ENCODE data around the gene COG7. TPM values are rescaled to one million over a fixed set of nuclear protein-coding genes. Genes with fewer than 3 reads are reported as not detected.

Gene COG7
- total and polyA plus RNA-seq, 2 of the 13 experiments (the other 11 are each of a cell fraction or from before 2014, with no cell fraction given), result 12.6 to 54.5 TPM

DNA sequence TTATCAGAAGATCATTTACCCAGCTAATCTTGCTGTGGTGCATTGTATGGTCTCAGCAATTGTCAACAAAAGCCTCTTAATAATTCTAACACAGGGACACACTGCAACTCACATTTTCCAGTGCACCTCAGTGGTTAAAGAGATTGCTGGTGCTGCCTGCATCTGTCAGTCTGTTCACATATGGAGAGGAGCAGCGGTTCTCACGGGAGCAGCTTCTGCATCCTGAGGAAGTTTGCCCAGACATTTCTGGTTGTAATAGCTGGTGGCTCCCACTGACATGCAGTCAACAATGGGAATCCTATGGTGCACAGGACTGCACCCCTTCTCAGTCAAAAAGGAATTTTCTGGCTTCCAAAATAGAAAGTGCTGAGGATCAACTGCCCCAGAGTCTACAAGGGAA, 49.5 kb upstream of the COG7 start:
- H4K20me1 ChIP-seq (ENCODE audit: insufficient read depth, low read length), result peaks cover 91% of the 10 kb centered on the region
- H3K9ac ChIP-seq (ENCODE audit: insufficient read depth, low read depth, low read length), result no peak overlapping the region
- peaks cover 10 to 65% of the 10 kb centered on the region in 2 experiments for H3K36me3 ChIP-seq (replicated peaks in 1 of 2; ENCODE audit: control insufficient read depth in 1 of 2, insufficient read depth in 2 of 2, low read length in 2 of 2)
- H3K4me1 ChIP-seq (ENCODE audit: insufficient read depth, low read length), result peaks cover 61% of the 10 kb centered on the region
- no peak overlapping the region for H2AFZ ChIP-seq (ENCODE audit: low read length)
- H3K79me2 ChIP-seq (ENCODE audit: insufficient read depth, low read length), result peaks cover 99% of the 10 kb centered on the region
- WGBS (ENCODE audit: low lambda C conversion rate), result 95% methylated on average over 2 of the region's 2 CpGs
- TF ChIP-seq NR0B2 (CRISPR knock-in tag; IDR thresholded peaks at IDR 0.05) (no peak), TBX3 (IDR thresholded peaks at IDR 0.05; ENCODE audit: borderline replicate concordance) (no peak), MTA1 (CRISPR knock-in tag; IDR thresholded peaks at IDR 0.05; ENCODE audit: borderline replicate concordance) (no peak), ZNF784 (CRISPR knock-in tag; IDR thresholded peaks at IDR 0.05; ENCODE audit: borderline replicate concordance) (no peak), ZUFSP (CRISPR knock-in tag; IDR thresholded peaks at IDR 0.05; ENCODE audit: borderline replicate concordance) (no peak), ZSCAN5A (CRISPR knock-in tag; IDR thresholded peaks at IDR 0.05; ENCODE audit: borderline replicate concordance) (no peak)
- ChIA-PET CTCF (ENCODE audit: low intra/inter-chr PET ratio, low total read pairs) (no interaction called here), POLR2A (no interaction called here)
- no peak overlapping the region for H3K27ac ChIP-seq (ENCODE audit: extremely low read length, insufficient read depth, low read length)
- DNase-seq (ENCODE audit: low spot score) (no peak), ATAC-seq (no peak), FAIRE-seq (no peak)
- H3K4me3 ChIP-seq (replicated peaks in 1 of 3; ENCODE audit: insufficient read depth in 1 of 3, low read depth in 2 of 3, low read length in 3 of 3), result no peak overlapping the region
- no TSS peak for BruUV-seq (replicated peaks)
- intact Hi-C loops (cut with micrococcal nuclease; ENCODE audit: unreplicated experiment), result no loop called here
- no peak overlapping the region for H3K4me2 ChIP-seq (ENCODE audit: low read depth, low read length)
- no peaks in the 10 kb centered on the region for H3K9me3 ChIP-seq (ENCODE audit: low read length)
- no peaks in the 10 kb centered on the region for H3K27me3 ChIP-seq (ENCODE audit: control insufficient read depth in 1 of 2, insufficient read depth in 2 of 2, low read length in 2 of 2)
- in situ Hi-C loops (cut with HindIII; ENCODE audit: extremely low pct_ligation_motif_present, low pct_unique_long_range_greater_than_20kb), result no loop called here

All from HepG2 (cell line).